ENCODE results near the gene SLC30A2. TPM values are rescaled to one million over a fixed set of nuclear protein-coding genes. Genes with fewer than 3 reads are reported as not detected.

Gene SLC30A2
- total RNA-seq, 1 donor from 2014 or later = 0.17 TPM

DNA sequence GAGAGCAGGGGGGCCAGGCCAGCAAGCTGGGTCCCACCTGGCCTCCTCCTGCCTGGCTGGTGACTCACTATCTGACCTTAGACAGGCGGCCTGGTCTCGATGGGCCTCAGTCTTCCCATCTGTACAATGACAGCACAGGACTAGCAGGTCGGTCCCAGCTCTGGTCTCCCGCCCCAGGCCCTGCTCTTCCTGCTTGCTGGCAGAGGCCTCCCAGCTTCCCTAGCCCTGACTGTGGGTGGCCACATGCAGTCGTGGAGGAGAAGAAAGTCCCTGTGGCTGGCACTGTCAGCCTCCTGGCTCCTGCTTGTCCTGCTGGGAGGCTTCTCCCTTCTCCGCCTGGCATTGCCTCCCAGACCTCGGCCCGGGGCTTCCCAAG is 23.5 kb downstream of the SLC30A2 start:
- Mint-ChIP-seq H3K27ac (no peak overlapping the region), H3K36me3 (ENCODE audit: insufficient read depth) (no peaks in the 10 kb centered on the region), H3K4me3 (ENCODE audit: low read depth) (peak overlapping the region; percentile 16), H3K9me3 (ENCODE audit: low read depth) (no peaks in the 10 kb centered on the region), H3K4me1 (ENCODE audit: low read depth) (peaks cover 12% of the 10 kb centered on the region), H3K27me3 (peaks cover 7% of the 10 kb centered on the region)
- DNase-seq (ENCODE audit: low spot score, unreplicated experiment) = no peak
- TF ChIP-seq, protein P1, sequence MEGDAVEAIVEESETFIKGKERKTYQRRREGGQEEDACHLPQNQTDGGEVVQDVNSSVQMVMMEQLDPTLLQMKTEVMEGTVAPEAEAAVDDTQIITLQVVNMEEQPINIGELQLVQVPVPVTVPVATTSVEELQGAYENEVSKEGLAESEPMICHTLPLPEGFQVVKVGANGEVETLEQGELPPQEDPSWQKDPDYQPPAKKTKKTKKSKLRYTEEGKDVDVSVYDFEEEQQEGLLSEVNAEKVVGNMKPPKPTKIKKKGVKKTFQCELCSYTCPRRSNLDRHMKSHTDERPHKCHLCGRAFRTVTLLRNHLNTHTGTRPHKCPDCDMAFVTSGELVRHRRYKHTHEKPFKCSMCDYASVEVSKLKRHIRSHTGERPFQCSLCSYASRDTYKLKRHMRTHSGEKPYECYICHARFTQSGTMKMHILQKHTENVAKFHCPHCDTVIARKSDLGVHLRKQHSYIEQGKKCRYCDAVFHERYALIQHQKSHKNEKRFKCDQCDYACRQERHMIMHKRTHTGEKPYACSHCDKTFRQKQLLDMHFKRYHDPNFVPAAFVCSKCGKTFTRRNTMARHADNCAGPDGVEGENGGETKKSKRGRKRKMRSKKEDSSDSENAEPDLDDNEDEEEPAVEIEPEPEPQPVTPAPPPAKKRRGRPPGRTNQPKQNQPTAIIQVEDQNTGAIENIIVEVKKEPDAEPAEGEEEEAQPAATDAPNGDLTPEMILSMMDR (IDR thresholded peaks at IDR 0.05; ENCODE audit: unreplicated experiment) = no peak

DNA sequence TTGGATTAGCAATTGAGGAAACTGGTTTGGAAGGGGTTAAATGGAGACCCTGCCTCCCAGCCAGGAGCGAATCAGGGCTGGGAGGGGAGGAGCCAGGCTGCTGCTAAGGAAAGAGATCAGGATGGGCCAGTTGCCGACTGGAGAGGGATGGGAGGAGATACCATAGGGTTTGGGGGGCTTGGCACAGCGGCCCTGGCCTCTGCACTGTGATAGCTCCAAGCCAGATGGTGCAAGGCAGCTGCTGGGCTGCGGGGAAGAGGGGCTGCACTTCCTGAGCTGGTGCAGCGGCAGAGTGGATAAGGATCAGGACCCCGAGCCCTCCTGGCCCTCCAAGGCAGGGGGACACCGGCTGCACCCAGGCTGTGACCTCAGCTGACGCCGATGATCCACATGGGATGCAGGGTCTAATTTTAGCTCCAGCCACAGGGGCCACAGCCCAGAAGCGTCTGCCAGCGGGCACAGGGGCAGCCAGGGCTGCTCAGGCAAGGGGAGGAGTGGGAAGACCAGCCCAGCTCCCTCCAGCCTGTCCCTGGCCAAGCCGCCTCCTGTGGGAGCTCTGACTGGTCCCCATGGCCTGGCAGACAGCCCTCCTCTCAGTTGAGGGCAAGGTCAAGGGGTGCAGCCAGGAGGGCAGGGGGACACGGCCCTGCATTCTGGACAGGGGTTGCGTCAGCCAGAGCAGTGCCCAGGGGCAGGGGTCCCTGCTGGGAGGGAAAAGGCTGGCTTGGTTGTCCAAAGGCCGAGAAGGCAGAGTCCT is 24.1 kb downstream of the SLC30A2 start, which contains the start of gene EXTL1:
Gene EXTL1 (plus strand): TSS at position 129 of the 757 bp plus-strand sequence. CDS start 872 bp downstream, outside the sequence.
- TF ChIP-seq, protein P1 (IDR thresholded peaks at IDR 0.05; ENCODE audit: unreplicated experiment) = no peak
- H3K4me3 Mint-ChIP-seq (ENCODE audit: low read depth) = peak within 1 kb of the TSS; percentile 79
- H3K9me3 Mint-ChIP-seq (ENCODE audit: low read depth) = no peaks in the 10 kb centered on the region
- peaks cover 12% of the 10 kb centered on the region for H3K4me1 Mint-ChIP-seq (ENCODE audit: low read depth)
- H3K27ac Mint-ChIP-seq = peak within 1 kb of the TSS; percentile 18
- DNase-seq (ENCODE audit: low spot score, unreplicated experiment) = no peak
- peaks cover 7% of the 10 kb centered on the region for H3K27me3 Mint-ChIP-seq
- H3K36me3 Mint-ChIP-seq (ENCODE audit: insufficient read depth) = no peaks in the 10 kb centered on the region

DNA sequence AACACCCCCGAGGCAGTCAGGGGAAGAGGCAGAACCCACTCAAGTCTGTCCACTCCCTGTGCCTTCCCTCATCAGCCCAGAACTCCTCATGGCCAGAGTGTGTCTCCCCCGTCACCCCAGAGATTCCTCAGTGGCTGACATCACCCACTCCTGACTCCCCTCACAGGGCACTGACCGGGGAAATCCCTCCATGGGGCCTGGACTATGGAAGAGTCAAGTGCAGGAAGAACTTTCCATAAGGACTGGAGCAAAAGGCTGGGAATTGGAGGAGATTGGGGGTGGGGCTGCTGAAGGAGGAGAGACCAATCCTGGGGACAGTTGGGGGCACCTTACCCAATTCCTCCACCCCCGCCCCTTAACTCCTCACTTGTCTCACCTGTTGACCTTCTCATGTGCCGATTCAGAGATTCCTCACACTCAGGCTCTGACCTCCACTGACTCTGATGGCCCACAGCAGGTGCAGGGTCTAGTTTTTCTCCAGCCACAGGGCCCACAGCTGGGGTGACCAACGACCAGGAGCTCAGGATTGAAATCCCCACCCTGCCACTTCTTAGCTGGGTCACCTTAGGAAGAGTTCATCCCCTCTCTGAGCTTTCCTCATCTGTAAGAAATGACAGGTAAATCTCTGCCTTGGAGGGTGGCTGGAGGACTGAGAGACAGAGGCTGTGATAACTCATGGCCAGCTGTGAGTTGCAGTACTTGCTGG is 24.8 kb downstream of the SLC30A2 start:
- Mint-ChIP-seq H3K36me3 (ENCODE audit: insufficient read depth) (no peaks in the 10 kb centered on the region), H3K4me1 (ENCODE audit: low read depth) (peaks cover 12% of the 10 kb centered on the region), H3K9me3 (ENCODE audit: low read depth) (no peaks in the 10 kb centered on the region), H3K27me3 (peaks cover 7% of the 10 kb centered on the region), H3K27ac (no peak overlapping the region), H3K4me3 (ENCODE audit: low read depth) (peak overlapping the region; percentile 79)
- TF ChIP-seq, protein P1 (IDR thresholded peaks at IDR 0.05; ENCODE audit: unreplicated experiment) = no peak
- DNase-seq (ENCODE audit: low spot score, unreplicated experiment) = no peak

DNA sequence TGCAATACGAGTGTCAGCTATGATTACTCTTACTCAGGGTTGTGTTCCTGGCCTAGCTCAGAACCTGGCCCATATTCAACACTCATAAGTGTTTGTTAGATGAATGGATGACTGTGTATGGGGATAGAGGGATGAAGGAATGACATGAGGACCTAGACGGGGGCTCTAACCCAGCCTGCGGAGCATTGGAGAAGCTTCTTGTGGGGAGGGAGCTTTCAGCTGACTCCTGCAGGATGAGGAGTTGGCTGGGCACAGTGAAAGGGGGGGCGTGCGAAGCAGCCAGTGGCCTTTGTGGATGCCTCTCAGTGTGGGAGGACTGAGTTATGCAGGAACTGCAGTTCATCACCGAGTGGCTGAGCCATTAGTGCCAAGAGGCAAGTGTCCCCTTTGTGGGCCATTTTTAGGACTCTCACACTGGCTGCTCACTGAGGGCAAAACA is 25.6 kb downstream of the SLC30A2 start:
- no peak for DNase-seq (ENCODE audit: low spot score, unreplicated experiment)
- Mint-ChIP-seq H3K4me1 (ENCODE audit: low read depth) (peaks cover 11% of the 10 kb centered on the region), H3K9me3 (ENCODE audit: low read depth) (no peaks in the 10 kb centered on the region), H3K27me3 (peaks cover 7% of the 10 kb centered on the region), H3K4me3 (ENCODE audit: low read depth) (no peak overlapping the region), H3K27ac (no peak overlapping the region), H3K36me3 (ENCODE audit: insufficient read depth) (no peaks in the 10 kb centered on the region)
- TF ChIP-seq, protein P1 (IDR thresholded peaks at IDR 0.05; ENCODE audit: unreplicated experiment) = no peak

DNA sequence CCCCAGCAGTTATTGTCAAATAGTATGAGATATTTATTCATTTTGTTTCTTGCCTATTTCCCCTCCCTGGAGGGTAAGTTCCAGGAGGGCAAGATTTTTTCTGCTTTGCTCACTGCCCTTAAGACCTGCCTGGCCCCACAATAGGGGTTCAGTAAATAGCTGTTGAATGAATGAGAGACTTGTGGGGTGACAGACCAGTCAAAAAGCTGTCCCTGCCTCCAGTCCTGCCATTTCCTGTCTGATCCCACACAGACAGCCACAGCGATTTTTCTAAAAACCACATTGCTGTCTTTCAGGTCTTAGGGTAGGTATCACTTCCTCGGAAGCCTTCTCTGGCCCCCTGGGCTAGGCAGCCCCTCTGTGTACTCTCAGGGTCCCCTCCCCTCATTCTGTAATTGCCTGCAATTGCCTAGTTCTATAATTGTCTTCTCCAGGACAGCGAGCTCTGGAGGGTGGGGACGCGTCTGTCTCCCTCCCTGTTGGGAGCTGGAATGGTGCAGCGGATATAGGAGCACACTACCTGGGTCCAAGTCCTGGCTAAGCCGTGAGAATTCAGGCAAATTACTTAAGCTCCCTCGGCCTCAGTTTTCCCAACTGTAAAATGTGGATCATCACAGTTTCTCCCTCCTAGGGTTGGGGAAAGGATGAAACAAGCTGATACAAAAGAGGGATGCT is 26.1 kb downstream of the SLC30A2 start:
- Mint-ChIP-seq H3K27ac (no peak overlapping the region), H3K36me3 (ENCODE audit: insufficient read depth) (no peaks in the 10 kb centered on the region), H3K4me3 (ENCODE audit: low read depth) (no peak overlapping the region), H3K9me3 (ENCODE audit: low read depth) (no peaks in the 10 kb centered on the region), H3K27me3 (peaks cover 7% of the 10 kb centered on the region), H3K4me1 (ENCODE audit: low read depth) (peaks cover 9% of the 10 kb centered on the region)
- DNase-seq (ENCODE audit: low spot score, unreplicated experiment) = no peak
- TF ChIP-seq, protein P1 (IDR thresholded peaks at IDR 0.05; ENCODE audit: unreplicated experiment) = no peak
